Peyer's patch (tissue), 4 donors: ENCODE measurements around the gene CRIM1. TPM values are rescaled to one million over a fixed set of nuclear protein-coding genes. Genes with fewer than 3 reads are reported as not detected.

Experiments used
- DNase-seq, 3 donors: peaks; one replicate each; pipeline ENCODE4 v3.0.0-alpha.2; 2017 to 2019
- H3K27ac ChIP-seq, 4 donors: fragments of 200-600 bp; sonication (generic); one replicate each; pipeline ENCODE4 v1.5.1; 2016 to 2019
- H3K27me3 ChIP-seq, 2 donors: fragments of 200-600 bp; sonication (generic); one replicate each; pipeline ENCODE4 v1.5.1; 2019
- H3K36me3 ChIP-seq, 3 donors: fragments of 200-600 bp; sonication (generic); one replicate each; pipeline ENCODE4 v1.5.1; 2016 to 2019
- H3K4me1 ChIP-seq, 4 donors: fragments of 200-600 bp; sonication (generic); one replicate each; pipeline ENCODE4 v1.5.1; 2016 to 2019
- H3K4me3 ChIP-seq, 4 donors: fragments of 200-600 bp; sonication (generic); 1 replicate in 3 of 4; 2 replicates in 1 of 4; pipeline ENCODE4 v1.5.1; 2016 to 2019; ENCODE audit warnings: mild to moderate bottlenecking in 1 of 4
- H3K9me3 ChIP-seq, 4 donors: fragments of 200-600 bp; sonication (generic); one replicate each; pipeline ENCODE4 v1.5.1; 2016 to 2019; ENCODE audit warnings: mild to moderate bottlenecking in 1 of 4
- CTCF ChIP-seq, 6 experiments: fragments of 450-650 bp in 4 of 6; fragments of 200-600 bp in 2 of 6; sonication (generic) in 1 of 6; IDR thresholded peaks; one replicate each; pipeline ENCODE4 v1.5.1; 2017 to 2019; ENCODE audit warnings: antibody characterized with exemption in 6 of 6, mild to moderate bottlenecking in 3 of 6, moderate library complexity in 1 of 6
- POLR2A ChIP-seq, 2 donors: fragments of 450-650 bp; IDR thresholded peaks; one replicate each; pipeline ENCODE4 v1.5.1; 2017; ENCODE audit warnings: antibody characterized with exemption in 2 of 2, mild to moderate bottlenecking in 2 of 2, moderate library complexity in 2 of 2
- total RNA-seq, 4 donors: library from RNA; depleted of rRNA; stranded (reverse); fragments of >200 nt; gene quantifications; one replicate each; pipeline ENCODE4 v1.1.0, GENCODE V29; 2016

CRIM1 gene
- total RNA-seq, 4 donors from 2014 or later: 29.9 to 181 (median 63.6) TPM

DNA sequence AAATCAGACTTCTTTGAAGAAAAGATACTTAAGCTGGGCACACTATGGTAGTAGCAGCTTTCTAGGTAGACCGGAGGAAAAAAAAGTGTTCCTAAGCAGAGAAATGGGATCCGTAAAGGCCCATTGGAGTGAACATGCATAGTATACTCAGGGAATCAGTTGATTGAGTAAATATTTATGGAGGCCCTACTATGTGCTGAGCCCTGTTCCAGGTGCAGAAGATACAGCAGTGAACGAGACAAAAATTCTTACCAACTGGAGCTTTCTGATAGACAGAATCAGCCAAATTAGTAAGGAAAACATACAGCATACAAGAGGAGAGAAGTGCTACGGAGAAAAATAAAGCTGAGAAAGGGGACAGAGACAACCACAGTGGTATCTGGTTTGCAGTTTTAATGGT, 28.1 kb downstream of the CRIM1 start:
- H3K4me3 ChIP-seq: no peak overlapping the region
- H3K27me3 ChIP-seq: no peaks in the 10 kb centered on the region
- no peak overlapping the region for H3K27ac ChIP-seq
- TF ChIP-seq POLR2A (IDR thresholded peaks at IDR 0.05): no peak
- TF ChIP-seq CTCF (IDR thresholded peaks at IDR 0.05): no peak
- no peak for DNase-seq
- peaks cover 0 to 23% (median 0%) of the 10 kb centered on the region in 4 donors for H3K4me1 ChIP-seq
- H3K9me3 ChIP-seq: no peaks in the 10 kb centered on the region
- no peaks in the 10 kb centered on the region for H3K36me3 ChIP-seq

DNA sequence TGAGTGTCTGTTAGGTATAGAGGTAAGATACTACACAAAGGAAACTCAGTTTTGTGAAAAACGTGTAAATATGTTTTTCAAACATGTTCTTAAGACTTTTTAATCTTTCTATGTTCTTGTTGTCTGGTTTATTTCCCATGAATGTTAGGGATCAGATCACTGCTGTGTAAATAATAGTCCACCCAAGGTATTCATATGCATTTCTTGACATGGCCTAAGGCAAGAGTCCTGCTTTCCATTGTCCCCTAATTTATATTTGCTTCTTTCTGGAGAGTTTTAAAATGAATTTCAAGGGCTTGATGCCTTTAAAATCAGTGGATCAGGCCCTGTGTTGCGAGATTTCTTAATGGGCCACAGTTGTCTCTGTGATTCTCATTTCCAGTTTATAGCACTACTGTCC, 28.9 kb downstream of the CRIM1 start:
- Histone ChIP-seq H3K27me3 (no peaks in the 10 kb centered on the region), H3K4me1 (peaks cover 0 to 27% (median 0%) of the 10 kb centered on the region in 4 donors), H3K4me3 (no peak overlapping the region), H3K36me3 (no peaks in the 10 kb centered on the region), H3K27ac (no peak overlapping the region), H3K9me3 (no peaks in the 10 kb centered on the region)
- no peak for TF ChIP-seq CTCF (IDR thresholded peaks at IDR 0.05)
- no peak for TF ChIP-seq POLR2A (IDR thresholded peaks at IDR 0.05)
- no peak for DNase-seq

DNA sequence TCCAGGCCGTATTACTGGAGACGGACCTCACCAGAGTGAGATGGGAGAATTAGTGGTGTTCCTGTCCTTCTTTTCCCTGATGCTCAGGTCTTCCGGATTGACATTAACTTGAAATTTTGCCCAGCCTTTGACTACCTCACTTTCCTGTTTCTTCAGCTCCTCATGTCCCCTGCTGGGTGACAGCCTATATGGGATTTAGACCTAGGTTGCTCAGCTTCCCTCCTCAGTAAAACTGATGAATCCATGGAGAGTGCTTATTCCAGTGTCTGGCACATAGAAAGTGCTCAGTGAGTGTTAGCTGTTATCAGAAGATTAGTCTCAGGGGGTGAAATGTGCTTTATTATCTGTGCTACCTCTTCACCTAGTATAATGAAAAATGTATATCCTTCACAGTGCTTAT, 30.0 kb downstream of the CRIM1 start:
- Histone ChIP-seq H3K4me1 (peaks cover 0 to 19% (median 0%) of the 10 kb centered on the region in 4 donors), H3K9me3 (no peaks in the 10 kb centered on the region), H3K36me3 (no peaks in the 10 kb centered on the region), H3K27me3 (no peaks in the 10 kb centered on the region), H3K4me3 (no peak overlapping the region), H3K27ac (no peak overlapping the region)
- DNase-seq: no peak
- TF ChIP-seq CTCF (IDR thresholded peaks at IDR 0.05) (no peak), POLR2A (IDR thresholded peaks at IDR 0.05) (no peak)

DNA sequence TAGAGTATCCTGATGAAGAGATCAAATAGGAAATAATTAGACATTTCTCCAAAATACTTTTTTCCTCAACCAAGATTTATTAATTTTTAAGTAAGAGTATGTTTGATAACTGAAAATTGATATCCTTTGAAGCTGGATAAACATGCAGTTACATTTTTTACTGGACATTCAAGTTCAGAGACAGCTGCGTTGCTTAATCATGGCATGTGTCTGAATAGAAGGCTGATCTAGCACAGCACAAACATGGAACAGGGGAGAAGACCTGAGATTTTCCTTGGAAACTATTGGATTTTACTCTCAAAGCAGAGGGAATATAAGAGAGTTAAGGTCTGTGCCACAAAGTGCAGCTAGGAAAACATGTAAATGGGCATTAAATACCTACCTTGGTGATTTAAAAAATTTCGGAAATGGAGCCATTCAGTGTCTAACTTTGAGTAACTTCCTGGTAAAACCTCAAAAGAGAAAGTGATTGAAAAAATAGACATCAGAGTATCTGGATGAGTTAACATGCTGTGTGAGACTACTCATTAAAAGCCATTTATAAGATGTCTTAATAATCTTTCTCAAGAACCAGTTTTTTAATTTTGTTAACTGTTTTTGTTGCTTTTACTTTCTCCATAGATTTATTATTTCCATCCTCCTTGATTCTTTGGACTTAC, 31.8 kb downstream of the CRIM1 start:
- no peaks in the 10 kb centered on the region for H3K36me3 ChIP-seq
- no peaks in the 10 kb centered on the region for H3K9me3 ChIP-seq
- no peaks in the 10 kb centered on the region for H3K27me3 ChIP-seq
- no peak for DNase-seq
- H3K4me1 ChIP-seq: peaks cover 0 to 9% (median 0%) of the 10 kb centered on the region in 4 donors
- H3K4me3 ChIP-seq: no peak overlapping the region
- TF ChIP-seq CTCF (IDR thresholded peaks at IDR 0.05) (no peak), POLR2A (IDR thresholded peaks at IDR 0.05) (no peak)
- H3K27ac ChIP-seq: no peak overlapping the region

- Histone ChIP-seq H3K27me3 (no peaks in the 10 kb centered on the region), H3K9me3 (no peaks in the 10 kb centered on the region), H3K36me3 (no peaks in the 10 kb centered on the region), H3K4me1 (peaks cover 0 to 9% (median 0%) of the 10 kb centered on the region in 4 donors), H3K27ac (no peak overlapping the region), H3K4me3 (no peak overlapping the region)
- TF ChIP-seq POLR2A (IDR thresholded peaks at IDR 0.05) (no peak), CTCF (IDR thresholded peaks at IDR 0.05) (no peak)
- no peak for DNase-seq
Observed at GRCh38 chr2:36388472-36388871, 32.9 kb downstream of the CRIM1 start.
